ENCODE results near the gene STK11IP.
A peak's percentile ranks its signal among the peaks of the same experiment; 100 is the strongest.

STK11IP gene

DNA sequence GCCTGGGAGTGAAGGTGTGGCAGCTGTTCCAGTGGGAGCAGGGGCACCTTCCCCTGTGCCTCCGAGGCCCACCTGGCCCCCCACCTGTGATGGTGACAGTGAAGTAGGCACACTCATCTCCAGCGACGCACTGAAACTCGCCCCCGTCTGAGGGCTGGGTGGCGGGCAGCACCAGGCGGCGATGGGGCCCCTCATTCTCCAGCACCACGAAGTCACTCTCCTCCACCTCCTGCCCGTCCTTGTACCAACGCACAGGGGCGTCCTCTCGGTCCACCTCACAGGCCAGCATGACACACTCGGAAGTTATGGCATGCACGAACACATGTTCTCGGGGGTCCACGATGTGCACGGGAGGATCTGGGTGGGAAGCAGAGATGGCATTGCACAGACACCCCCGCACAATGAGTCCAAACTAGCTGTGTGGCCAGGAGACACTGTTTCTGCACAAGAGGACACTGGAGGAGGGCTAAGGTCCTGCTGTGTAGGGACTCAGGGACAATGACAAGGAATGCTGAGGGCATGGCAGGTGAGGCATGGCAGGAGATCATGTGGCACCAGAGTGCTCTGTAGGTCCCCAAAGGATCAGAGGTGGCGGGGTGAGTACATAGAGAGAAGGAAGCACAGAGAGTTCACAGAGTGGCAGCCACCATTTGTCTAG lies 34.3 kb upstream of the STK11IP start:
- no peak for DNase-seq

DNA sequence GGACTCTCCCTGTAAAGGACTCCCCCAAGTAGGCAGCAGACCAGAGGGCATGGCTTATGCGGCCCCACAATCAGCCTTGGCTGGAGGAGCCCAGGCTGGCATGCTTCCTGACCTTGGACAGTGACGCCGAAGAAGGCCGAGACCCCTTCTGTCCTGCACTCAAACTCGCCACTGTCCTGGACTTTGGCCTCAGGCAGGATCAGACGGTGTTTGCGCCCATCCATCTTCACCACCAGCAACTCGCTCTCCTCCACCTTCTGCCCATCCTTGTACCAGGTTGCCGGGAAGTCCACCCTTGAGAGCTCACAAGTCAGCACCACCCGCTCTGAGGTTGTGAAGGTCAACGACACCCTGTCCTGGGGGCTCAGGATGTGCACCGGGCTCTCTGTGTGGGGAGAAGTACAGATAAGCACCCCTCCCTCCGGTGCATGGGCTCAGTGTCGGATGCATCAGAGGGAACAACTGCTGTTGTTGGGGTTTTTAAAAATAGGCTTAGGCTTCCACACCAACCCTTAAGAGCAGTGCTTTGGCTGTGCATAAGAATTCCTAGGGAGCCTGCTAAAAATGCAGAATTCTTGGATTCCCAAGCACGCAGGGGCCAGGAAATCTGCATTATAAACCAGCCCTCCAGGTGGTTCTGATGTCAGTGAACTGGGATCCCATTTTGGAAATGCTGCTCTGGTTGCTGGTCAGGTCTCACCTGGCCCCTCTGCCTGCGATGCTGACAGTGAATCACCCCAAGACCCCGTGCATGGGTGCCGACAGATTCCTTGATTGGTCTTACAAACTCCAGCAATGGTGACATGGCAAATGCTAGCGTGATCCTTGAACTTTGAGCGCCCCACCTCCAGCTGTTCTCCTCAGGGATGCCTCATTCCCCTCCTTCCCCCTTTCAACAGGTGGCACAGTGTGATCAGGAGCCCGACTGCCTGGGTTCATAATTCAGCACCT lies 32.3 kb upstream of the STK11IP start:
- DNase-seq, result no peak

DNA sequence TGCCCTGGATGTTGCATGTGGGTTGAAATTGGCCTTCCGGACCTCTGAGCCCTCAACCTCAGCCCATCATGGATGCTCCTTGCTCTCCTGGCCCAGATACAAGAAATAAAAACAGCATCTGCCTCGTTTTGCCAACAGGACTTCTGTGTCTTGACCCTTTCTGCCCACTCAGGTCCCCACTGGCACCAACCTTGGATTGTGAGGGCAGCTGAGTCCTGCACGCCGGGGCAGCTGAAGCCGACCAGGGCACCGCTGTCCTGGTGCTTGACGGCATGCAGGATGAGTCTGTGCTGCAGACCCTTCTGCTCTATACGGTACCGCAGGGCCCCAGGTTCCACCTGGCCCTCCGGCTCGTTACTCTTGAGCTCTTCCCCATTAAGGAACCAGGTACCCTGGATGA lies 31.0 kb upstream of the STK11IP start:
- no peak for DNase-seq

DNA sequence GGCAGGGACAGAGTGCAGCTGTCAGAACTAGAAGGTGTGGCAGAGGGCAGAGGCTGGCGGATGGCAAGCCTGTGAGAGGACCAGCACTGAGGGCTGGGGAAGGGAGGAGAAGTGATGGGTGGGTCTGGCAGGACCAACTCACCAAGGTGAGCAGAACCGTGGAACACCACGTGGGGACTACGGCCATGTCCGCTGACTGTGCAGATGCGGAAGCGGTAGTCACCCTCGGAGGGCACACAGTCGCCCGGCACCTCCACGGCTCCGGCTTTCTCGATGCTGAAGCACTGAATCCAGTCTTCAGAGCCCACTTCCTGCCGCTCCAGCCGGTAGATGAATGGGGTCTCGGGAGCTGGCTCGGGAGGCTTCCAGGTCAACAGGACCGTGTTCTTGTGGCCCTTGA lies 30.5 kb upstream of the STK11IP start:
- no peak for DNase-seq

DNA sequence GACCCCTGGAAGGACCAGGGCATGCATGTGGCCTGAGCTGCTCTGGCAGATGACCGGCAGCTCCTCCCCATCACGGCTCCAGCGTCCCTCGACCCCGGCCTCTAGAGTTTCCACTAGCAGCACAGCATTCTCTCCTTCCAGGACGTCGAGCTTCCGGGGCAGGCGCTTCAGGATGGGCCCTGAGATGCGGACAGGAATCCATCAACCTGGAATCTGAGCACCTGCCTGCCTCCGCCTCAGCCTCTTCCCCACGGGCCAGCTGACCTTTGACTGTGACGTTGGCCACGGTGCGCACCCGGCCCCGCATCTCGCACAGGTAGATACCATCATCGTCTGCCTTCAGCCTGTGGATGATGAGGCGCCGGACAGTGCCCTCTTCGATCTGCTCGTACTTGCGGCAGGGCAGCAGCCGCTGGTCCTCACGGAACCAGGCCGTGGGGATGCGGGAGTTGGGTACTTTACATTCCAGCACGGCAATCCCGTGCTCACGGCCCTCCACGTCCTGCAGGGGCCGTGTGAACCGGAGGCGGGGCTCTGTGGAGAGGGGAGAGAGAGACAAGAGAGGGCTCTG lies 29.8 kb upstream of the STK11IP start:
- no peak for DNase-seq

DNA sequence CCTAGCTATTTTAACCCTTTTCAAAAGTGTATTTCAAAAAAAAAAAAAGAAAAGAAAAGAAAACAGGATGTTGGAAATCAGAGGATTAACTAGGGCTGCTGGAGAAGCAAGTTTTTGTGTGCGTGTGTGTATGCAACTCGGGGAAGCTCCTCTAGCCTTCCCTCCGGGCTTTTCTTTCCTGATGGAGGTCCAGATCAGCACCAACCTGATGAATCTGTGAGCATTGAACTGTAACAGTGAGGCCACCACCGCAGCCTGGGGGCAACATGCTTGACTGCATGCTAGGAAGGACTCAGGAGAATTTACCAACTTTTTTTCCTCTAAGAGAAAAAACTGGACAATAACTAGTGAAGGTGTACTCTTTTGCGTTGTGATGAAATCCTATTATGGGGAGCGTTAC lies 28.6 kb upstream of the STK11IP start:
- DNase-seq, result no peak

DNA sequence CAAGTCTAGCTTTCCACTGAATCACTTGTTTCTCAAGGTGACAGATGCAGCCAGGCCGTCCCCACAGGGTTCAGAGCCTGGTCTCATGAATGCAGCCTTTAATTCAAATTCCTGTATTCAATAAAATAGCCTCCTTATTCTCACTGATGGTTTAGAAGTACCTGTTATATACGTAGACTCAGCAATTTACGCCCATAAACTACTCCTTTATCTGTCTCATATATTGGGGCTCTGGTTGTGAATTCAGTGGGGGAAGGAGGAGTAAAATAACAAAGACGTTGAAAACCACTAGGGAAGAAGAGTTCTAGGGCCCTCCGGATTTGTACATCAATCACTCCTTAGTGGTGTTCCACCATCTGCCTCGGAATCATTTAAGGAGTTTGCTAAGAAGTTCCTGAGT lies 28.0 kb upstream of the STK11IP start:
- no peak for DNase-seq

DNA sequence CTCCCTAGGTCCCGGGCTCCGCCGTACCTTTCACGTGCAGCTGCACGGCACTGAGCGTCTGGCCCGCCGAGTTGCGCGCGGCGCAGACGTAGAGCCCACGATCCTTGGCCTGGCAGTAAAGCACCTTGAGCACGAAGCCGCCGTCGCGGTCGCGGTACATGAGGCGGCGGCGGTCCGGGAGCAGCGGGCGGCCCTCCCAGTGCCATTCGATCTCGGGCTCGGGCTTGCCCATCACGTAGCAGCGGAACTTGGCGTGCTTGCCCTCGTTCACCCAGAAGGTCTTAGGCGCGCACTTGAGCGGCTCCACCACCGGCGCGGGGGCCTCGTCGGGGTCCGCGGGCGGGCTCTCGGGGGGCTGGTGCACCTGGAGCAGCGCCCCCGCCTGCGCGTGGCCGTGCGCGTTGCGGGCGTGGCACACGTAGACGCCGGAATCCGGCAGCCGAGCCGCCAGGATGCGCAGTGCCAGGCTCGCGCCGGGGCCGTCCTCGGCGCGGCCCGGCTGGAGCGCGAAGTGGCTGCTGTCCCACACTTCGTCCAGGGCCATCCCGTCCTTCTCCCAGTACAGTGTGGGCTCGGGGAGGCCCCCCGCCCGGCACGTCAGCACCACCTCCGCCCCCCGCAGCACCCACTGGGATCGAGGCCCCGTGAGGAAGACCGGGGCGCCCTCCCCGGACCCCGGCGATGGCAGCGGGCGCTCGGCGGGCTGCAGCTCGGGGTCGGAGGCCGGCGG lies 27.3 kb upstream of the STK11IP start:
- peak; percentile 48 for DNase-seq

DNA sequence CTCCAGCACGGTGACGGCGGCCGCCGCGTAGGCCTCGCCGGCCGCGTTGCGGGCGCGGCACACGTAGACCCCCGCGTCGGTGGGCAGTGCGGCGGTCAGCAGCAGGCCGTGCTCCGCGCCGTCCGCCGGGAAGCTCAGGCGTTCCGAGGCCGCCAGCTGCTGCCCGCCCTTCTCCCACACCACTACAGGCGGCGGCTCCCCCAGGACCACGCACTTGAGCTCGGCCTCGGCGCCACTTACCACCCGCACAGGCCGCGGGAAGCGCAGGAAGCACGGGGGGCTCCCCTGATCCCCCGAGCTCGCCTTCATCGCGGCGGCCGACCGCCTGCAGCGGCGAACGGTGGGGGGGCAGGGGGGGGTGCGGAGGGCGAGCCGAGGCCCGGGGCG lies 26.7 kb upstream of the STK11IP start:
- DNase-seq, result peak; percentile 23

DNA sequence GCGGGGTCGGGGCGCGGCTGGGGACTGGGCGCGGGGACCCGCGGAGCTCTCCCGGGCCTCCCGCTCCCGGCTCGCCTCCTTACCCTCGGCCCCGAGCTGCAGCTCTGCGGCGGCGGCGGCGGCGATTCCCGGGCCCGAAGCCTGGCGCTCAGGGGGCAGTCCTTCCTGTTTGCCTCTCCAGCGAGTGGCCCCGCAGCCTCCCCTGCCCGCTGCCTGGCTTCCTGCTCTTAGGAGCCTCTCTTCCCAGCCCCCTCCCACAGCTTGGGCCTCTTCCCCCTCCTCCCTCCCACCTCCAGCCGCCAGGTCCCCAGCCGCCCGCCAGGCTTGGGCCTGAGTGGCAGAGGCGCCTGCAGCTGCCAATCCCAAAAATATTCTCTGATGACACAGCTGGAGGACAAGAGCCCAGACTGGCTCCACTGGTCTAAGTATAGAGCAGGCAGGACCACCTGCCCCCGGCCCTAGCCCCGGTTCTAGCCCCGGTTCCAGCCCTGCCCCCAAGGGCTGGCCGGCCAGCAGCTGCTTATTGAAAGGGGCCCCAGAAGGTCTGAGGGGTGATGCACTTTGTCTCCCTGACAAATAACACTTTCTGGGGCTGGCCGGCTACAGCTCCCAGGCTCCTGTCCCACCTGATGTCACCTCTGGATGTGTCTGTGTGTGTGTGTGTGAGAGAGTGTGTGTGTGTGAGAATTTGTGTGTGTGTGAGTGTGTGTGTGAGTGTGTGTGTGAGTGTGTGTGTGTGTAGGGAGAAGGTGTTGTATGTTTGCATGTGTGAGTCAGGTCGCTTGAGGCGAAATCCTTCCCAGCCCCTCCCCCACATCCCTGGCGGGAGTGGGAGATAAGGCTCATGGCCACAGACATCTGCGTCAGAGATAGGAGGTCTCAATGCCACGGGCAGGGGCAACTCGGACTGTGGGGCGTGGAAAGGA lies 26.1 kb upstream of the STK11IP start, which contains the start of gene OBSL1:
OBSL1 (minus strand) TSS at position 229 of the 926 bp plus-strand sequence. CDS start 307 bp downstream, outside the sequence.
- DNase-seq, result peak; percentile 80

DNA sequence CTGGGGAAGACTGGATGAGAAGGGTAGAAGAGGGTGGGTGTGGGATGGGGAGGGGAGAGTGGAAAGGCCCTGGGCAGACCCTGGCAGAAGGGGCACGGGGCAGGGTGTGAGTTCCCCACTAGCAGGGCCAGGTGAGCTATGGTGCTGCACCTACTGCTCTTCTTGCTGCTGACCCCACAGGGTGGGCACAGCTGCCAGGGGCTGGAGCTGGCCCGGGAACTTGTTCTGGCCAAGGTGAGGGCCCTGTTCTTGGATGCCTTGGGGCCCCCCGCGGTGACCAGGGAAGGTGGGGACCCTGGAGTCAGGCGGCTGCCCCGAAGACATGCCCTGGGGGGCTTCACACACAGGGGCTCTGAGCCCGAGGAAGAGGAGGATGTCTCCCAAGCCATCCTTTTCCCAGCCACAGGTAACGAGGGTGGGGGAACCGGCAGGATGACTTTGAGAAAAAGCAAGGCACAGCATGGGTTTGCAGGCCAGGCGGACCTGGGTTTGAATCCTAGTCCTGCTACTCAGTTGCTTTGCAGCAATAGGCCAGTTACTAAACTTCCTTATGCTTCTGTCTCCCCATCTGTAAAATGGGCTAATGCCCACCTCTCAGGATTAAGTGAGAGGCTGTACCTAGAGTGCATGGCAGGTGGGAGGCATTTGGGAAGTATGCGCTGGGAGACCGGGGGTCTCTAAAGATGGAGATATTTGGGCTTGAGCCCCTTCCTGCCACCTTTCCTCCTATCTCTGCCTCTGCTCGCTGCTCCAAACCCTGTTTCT lies 25.2 kb upstream of the STK11IP start, which contains the start of gene INHA:
INHA (plus strand) TSS at position 74 of the 765 bp plus-strand sequence; CDS start at position 139, 65 bp downstream.
- no peak for DNase-seq

DNA sequence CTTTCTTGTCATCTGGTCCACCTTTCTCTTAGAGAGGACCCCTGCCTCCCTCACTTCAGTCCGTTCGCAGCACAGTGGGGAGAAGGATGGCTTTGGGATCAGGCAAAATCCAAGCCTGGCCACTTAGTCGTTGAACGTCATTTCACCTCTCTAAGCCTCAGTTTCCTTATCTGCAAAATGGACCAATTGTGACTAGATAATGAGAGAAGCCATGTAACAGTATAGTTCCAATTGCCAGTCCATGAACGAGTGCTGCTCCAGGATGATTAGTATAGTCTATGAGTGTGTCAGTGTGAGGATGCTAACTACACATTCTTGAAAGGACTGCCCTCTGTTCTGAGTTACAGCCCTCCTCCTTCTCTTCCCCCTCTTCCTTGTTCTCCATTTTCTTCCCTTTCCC lies 24.5 kb upstream of the STK11IP start:
- no peak for DNase-seq

DNA sequence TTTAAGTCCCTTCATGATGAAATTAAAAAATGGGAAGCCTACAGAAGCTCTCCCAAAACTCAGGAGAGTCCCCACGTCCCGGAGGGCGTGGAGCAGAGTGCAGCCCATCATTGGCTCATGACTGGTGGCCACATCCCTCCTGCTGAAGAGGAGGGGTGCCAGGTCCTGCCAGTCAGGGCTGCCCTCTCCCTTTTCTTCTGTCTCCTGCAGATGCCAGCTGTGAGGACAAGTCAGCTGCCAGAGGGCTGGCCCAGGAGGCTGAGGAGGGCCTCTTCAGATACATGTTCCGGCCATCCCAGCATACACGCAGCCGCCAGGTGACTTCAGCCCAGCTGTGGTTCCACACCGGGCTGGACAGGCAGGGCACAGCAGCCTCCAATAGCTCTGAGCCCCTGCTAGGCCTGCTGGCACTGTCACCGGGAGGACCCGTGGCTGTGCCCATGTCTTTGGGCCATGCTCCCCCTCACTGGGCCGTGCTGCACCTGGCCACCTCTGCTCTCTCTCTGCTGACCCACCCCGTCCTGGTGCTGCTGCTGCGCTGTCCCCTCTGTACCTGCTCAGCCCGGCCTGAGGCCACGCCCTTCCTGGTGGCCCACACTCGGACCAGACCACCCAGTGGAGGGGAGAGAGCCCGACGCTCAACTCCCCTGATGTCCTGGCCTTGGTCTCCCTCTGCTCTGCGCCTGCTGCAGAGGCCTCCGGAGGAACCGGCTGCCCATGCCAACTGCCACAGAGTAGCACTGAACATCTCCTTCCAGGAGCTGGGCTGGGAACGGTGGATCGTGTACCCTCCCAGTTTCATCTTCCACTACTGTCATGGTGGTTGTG lies 23.0 kb upstream of the STK11IP start:
- no peak for DNase-seq

DNA sequence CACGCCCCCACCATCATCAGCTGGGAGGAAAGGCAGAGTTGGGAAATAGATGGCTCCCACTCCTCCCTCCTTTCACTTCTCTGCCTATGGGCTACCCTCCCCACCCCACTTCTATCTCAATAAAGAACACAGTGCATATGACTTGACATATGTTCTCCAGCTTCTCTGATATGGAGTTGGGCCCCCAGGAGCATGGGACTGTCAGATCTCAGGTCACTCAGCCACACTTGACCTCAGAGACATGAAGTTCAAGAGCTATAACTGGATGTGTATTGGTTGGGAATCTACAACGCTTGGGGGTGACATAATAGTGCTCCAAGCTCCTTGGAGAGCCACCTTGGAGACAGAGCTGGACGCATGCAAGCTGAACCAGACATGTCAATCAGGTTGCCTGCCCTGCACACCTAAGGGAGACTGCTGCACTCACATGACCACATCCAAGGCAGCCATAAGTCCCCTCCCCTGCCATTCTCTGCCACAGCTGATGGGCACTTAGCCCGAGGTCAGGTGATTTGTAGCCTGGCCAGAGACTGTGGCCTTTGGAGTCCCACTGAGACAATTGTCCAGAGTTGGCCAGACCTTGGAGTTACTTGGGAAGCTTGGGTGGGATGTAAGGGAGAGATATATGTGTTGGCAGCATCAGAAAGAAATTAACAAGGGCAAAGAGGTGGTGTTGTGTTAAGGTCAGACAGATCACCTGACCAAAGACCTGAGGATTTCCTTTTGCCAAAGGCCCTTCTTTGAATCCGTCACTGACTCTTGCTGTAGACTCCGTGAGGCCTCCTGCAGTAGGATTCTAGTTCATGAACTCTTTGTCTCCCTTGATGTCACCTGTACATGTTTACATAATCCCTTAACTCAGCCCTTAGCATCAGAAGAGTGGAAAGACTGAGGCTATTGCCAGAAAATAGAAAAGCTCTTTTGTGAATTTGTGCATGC lies 21.8 kb upstream of the STK11IP start:
- DNase-seq, result no peak

DNA sequence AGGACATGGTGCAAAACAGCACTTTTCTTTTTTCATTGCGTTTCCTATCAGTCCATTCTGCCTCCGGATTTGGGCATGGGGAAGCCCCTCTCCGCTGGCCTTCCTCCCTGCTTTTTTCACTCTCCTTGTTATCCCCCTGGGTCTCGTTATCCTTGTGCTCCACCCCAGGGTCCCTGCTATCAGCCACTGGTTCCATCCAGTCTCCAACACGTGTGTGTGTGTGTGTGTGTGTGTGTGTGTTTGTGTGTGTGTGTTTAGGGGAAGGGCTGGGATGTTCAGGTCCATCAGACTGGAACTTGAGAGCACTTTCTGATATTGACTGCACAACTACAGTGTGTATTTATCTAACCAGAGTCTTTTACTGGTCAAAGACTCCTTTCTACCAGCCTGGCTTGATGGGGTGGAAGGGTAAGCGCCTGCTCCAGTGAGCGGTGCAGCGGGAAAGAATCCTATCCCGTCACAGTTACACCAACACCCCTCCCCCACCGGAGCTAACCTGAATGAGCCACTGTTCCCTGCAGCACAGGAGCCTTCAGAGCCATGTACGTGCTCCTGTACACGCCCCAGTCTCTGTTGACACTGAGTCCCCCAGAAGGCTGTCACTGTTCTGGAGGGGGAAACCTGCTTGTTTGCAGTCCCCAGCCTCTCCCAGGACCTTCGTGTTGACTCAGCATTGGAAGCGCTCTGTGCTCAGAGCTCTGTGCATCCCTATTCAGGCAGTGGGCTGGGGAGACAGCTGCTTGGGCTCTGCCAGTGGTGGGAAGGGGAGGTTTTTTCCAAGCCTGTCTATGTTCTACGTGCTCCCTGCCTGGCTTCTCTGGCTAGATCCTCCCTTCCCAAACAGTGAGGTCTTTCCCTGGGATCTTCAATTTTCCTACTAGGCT lies 20.9 kb upstream of the STK11IP start:
- peak; percentile 15 for DNase-seq

DNA sequence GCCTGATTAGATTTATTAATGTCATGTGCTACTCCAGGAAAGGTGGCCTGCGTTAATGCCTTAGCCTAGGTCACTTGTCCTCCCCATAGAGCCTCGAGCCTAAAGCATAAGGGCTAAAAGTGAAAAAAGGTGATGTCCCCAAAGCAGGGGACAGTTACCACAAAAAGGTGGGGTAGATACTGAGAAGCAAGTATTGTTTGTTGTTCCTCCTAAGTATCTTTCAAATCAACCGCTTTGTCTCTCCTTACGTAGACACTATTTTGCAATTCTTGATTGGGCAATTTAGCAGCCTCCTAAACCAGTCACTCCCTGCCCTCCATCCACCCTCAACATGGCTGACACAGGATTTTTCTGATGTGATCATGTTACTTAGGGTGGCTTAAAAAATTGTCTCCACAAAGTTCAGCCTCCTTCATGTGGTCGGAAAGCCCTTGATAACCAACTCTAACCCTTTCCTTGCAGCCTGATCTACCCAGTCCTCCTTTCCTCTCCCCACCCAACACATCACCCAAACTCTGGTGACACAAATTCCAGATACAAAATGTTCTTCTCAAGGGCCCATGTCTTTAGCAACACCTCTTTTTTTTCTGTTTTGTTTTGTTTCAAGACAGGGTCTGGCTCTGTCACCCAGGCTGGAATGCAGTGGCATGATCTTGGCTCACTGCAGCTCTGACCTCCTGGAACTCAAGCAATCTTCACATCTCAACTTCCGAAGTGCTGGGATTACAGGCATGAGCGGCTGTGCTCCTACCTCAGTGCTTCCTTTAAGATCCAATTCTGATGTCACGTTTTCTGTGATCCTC lies 18.6 kb upstream of the STK11IP start:
- no peak for DNase-seq

DNA sequence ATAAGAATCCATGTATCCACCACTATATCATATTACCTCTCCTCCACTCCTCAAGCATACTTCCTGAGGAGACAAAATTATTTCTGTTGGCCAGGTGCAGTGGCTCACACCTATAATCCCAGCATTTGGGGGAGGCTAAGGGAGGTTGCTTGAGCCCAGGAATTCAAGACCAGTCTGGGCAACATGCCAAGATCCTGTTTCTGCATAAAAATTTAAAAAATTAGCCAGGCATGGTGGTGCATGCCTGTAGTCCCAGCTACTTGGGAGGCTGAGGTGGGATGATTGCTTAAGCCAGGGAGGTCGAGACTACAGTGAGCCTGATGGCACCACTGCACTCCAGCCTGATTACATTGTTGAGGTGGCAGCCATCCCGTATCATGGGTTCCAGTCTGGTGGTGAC lies 16.3 kb upstream of the STK11IP start:
- no peak for DNase-seq
